HTERT RPE-1 (cell line): ENCODE measurements around the gene CTTNBP2NL.

ENCODE experiments used
- in situ Hi-C: fragments of 300-500 bp; cut with MboI; formaldehyde crosslinking; loops from 4 replicates; pipeline ENCODE4 v1.14.3; 2020; ENCODE audit warnings: low sequenced_read_pairs

The CTTNBP2NL gene, protein sequence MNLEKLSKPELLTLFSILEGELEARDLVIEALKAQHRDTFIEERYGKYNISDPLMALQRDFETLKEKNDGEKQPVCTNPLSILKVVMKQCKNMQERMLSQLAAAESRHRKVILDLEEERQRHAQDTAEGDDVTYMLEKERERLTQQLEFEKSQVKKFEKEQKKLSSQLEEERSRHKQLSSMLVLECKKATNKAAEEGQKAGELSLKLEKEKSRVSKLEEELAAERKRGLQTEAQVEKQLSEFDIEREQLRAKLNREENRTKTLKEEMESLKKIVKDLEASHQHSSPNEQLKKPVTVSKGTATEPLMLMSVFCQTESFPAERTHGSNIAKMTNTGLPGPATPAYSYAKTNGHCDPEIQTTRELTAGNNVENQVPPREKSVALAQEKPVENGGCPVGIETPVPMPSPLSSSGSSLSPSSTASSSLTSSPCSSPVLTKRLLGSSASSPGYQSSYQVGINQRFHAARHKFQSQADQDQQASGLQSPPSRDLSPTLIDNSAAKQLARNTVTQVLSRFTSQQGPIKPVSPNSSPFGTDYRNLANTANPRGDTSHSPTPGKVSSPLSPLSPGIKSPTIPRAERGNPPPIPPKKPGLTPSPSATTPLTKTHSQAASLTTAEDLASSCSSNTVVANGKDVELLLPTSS

DNA sequence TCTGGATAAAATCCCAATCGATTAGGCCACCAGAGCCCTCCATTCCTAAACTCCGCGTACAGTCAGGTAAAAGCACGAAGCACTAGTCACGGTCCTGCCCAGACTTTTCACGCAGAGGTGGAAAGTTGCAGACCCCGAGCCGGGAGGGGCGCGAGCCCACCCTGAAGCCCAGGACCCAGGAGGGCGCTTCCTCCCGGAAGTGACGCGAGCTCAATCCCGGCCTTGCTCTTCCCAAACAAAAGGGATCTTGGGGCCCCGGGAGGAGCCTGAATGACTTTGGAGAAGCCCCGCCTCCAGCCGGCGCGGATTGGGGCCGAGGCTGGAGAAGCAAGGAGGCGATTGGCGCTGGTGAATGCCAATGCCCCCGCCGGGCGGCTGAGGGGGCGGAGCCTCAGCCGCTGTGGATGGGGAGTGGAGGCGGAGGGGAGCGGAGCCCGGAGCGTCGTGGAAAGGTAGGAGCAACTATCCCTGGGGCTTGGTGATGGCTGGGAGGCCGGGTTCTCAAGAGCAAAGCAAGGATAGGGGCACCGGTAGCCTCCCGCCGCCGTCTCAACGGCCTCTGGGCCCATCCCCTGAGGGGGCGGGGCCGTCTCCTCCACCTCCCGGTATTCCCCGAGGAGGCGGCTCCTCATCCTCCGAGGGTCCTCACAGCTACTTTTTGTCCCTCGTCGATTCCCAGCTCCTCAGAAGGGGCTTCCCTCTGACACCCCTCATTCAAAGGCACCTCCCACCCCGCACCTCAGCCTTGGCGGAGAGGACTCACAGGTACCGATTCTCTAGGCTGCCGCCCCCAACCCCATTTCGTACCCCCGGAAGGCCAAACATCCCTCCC is at the start of gene CTTNBP2NL:
TSS of gene CTTNBP2NL (plus strand) at position 394 of the 832 bp plus-strand sequence. CDS start 19,952 bp downstream, outside the sequence.
- in situ Hi-C loops, result no loop called here

DNA sequence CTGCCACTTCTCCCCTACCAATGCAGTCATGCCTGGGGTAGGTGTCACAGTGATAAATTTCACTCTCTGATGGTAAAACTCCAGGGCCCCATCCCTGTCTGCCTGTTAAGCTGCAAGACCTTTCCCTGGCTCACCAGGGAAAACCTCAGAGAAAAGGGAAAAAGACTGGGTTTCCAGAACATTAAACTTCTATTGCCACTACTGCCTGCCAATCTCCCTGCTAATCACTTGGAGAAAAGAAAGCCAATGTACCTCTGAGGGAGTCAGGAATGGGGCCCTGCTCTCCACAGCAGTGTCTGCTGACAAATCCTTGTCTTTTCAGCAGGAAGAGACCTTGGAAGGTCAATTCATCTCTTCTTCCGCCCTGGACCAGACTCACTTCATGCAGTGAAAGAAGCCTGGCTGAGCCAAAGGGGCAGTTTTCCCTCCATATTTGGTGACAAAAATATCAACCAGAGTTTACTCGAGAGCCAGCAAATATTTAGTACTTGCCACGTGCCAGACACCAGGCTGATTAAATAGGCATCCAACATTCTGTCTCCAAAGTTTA is 49.1 kb upstream of the CTTNBP2NL start:
- in situ Hi-C loops, result no loop called here

DNA sequence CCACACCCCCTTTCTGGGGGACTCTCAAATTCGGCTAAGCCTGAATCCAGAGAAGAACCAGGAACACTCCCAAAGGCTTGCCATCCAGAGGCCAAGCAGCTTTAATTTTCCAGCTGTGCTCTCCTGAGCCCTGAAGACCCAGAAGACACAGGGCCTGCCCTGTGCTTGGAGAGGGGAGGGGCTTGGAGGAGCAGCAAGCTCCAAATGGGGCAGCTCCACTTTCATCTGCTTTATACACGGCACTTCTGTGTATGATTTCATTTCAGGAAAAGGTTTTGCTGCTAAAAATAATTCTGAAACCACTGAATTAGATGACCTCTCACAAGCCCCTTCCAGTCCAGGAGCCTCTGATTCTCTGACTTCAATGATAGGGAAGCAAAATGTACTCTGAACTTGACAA is 39.2 kb upstream of the CTTNBP2NL start:
- in situ Hi-C loops, result no loop called here

GRCh38 chr1:112357467-112357866 is 38.5 kb upstream of the CTTNBP2NL start:
- in situ Hi-C loops, result no loop called here

DNA sequence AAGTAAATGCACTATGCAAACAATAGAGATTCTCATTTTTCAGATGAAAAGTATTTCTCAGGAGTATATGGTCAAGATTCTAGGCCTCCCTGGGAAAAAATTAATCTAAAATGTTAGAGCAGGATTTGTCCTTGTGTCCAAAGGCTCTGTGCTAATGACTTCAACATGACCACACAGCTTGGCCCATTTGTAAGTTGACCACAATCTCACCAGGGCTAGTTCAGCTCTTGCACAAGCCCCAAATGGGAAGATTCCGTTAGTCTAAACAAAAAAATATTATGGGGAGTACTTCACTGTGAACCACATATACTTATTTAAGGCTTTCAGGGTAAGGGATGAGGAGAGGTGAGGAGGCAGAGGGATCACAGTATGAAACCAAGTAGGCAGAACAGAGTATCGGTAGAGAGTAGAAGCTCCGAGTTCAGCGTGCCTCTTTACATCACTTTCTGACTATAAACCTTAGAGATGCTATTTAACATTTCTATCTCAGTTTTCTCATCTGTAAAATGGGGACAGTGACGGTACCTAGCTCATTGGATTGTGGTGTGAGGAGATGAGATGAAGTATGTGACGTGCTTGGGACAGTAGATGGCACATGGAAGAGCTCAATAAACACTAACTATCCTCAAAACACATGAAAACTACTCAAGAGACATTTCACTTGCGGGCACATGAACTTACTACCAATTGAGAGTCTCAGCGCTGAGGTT is 37.8 kb upstream of the CTTNBP2NL start:
- in situ Hi-C loops, result no loop called here

DNA sequence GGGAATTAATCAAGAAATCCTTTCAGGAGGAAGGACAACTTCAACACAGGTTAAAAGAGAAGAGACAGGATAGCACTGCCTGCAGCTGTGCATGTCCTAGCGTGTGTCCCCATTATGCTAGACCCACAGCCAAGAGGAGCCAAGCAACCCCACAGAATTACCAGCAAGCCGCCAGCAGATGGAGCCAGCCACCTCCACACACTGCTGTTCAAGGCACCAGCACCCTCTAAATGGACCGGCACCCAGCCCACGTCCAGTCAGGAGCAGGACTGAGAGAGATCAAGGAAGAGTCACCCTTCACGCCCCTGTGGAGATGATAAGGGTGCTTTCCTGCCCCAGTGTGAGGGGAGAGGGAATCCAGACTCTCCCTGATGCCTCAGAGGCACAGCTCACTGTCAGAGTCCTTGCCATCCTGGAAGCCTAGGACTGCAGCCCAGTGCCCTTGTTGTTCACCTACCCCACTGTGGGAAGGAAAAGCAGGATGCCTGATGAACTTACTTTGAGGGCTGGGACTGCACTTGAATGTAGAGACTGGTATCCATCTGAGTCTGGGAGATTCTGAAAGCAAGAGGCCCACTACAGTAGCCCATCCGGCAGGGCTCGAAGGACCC is 37.1 kb upstream of the CTTNBP2NL start:
- in situ Hi-C loops, result no loop called here

DNA sequence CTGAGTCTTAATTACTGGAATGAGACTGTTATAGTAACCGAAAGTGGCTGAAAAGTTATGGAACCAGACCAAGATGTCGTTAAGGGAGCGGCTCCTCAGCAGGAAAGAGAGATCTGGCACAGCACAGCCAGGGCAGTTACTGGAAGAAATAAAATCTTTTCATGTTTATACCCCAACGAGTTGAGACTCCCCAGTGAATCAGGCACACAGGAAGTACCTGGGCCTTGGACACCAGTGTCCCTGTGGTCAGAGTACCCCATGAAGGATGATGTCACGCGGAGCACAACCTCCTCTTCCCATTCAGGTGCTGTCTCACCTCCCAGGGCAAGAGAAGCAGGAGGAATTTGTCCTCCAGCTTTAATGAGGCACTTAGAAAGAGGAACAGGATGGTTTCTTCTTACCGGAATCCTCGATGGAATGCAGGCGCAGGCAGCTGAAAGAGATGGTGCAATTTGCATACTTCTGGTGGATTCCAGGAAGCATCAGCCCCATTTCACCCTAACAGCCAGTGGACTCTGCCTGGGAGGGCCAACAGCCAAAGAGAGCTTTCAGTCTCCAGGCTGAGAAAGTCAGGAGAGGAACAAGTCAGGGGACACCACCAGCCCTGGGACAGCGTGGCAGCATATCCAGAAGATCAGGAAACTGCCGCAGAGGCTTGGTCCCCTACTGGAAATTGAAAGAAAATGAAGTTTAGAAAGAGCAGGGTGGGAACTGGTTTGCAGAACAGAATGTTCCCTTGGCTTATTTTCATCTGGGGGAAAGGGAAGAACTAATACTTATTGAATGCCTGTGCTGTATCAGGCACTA is 35.9 kb upstream of the CTTNBP2NL start:
- in situ Hi-C loops, result no loop called here

GRCh38 chr1:112363636-112364035 is 32.4 kb upstream of the CTTNBP2NL start:
- in situ Hi-C loops, result no loop called here

DNA sequence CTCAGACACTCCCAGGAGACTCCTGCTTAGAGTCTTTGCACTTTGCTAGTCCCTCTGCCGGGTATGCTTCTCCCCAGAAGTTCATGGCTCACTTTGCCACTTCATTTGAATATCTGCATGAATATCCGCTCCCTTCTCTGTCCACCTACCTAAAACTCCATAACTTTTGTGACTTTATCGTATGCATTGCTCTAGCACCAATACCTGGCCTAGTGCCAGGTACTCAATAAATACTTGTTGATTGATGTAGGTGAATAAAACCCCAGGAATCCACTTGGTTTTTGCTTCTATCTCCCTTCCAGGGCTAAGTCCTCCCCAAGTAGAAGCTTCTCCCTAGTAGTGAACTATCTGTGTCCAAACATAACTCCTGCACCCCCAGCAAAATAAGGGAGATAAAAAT is 27.8 kb upstream of the CTTNBP2NL start:
- in situ Hi-C loops, result no loop called here

DNA sequence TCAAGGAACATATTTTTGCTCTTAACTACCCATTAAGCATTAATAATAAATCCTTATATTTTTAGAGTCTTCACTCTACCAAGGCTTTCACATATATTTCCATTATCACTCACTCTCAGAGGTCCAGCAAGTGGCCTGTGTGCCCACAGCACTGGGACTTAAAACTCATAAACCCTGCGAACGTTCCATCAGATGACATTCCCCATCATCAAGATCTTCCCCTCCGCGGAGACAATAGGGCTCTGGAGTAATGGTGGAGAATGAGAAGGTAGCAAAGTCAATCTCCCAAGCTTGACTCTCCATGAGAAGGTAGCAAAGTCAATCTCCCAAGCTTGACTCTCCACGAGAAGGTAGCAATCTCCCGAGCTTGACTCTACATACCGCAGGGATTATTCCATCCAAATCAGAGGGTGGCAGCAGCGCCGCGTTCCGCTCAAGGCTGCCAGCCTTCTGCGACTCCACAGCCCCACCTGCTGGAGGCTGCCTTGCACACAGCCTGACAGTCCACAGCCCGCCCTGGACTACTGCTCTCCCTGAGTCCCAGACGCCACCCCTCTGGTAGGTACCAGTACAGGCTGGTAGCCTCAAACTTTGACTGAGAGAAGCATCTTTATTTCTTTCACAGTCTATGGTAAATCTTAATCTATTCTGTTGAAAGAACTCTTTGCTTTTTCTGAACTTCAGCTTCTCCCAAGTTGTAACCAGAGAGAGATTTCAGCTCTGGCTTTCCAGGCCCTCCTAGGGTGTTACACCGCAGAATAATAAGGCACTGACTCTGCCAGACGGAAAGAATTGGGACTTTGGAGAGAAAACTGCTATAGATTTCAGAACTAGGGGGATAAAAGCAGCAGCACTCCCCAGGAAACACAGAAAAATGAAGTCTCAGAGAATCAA is 26.4 kb upstream of the CTTNBP2NL start:
- in situ Hi-C loops, result no loop called here

GRCh38 chr1:112370996-112371395 is 25.0 kb upstream of the CTTNBP2NL start:
- in situ Hi-C loops, result no loop called here

DNA sequence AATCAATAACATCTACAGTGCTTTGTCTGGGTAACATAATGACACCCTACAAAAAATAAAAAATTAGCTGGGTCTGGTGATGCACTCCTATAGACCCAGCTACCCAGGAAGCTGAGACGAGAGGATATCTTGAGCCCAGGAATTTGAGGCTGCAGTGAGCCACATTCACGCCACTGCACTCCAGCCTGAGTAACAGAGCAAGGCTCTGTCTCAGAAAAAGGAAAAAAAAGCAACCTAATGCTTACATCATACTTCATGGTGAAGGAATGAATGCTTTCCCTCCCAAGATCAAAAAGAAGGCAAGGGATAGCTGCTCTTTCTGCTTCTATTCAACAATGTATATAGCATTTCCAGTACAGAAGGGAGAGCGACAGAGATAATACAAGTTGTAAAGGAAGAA is 24.2 kb upstream of the CTTNBP2NL start:
- in situ Hi-C loops, result no loop called here

DNA sequence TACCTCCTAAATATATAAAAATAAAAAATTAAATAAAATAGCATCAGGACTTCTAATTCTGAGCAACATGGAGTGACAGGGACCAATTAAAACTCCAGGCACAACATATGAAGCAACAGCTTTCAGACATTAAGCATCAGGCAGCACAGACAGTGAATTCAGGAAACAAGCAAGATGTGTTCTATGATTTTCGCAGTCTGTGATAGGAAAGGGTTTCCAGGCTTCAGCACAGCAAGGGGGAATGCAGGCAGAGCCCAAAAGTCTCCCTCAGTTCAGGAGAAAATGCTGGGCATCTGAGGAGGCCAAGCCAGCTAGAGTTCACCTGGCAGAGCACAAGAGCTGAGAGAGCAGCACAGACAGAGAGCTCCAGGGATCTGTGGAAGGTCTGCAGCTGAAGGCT is 22.2 kb upstream of the CTTNBP2NL start:
- in situ Hi-C loops, result no loop called here

- in situ Hi-C loops, result no loop called here
Measured at GRCh38 chr1:112375701-112376100, 20.3 kb upstream of the CTTNBP2NL start.

GRCh38 chr1:112380356-112380755 is 15.7 kb upstream of the CTTNBP2NL start:
- in situ Hi-C loops, result no loop called here

- in situ Hi-C loops, result no loop called here
Measured at GRCh38 chr1:112381324-112382076, 14.5 kb upstream of the CTTNBP2NL start.

DNA sequence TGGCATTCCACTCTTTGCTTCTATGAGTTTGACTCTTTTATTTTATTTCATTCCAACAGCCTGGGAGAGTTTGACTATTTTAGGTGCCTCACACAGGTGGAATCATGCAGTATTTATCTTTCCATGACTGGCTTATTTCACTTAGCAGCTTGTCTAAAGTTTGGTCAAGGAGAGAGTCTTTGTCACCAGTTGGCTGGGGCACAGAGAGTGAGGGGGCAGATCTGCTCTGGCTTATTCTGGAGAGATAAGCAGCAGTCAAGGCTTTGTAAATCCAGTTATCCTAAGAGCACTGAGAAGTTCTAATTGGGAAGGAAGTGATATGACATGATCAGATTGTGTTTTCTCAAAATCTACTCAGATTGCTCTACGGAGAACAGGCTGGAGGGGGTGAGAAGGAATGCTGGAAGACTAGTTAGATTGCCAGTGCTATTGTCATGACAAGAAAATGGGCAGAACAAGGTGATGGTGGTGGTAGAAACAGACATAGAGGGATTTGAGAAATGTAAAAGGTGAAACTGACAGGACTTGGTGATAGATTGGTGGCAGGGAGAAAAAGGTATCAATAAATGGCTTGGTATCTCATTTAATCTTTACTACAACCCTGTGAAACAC is 12.1 kb upstream of the CTTNBP2NL start:
- in situ Hi-C loops, result no loop called here
